Lower lobe of right lung (tissue), 2 donors: ENCODE results near the gene PTPRM. TPM values are rescaled to one million over a fixed set of nuclear protein-coding genes. Genes with fewer than 3 reads are reported as not detected.

Experiments used
- ATAC-seq, 2 donors: fragments of 200-7000 bp; cut with Tn5 transposase; one replicate each; pipeline ENCODE4 v1.9.1; 2020 to 2022; ENCODE audit warnings: mild to moderate bottlenecking in 2 of 2, moderate library complexity in 2 of 2
- DNase-seq: peaks from one replicate; pipeline ENCODE4 v3.0.0-alpha.2; 2020
- H3K27ac ChIP-seq: fragments of 200-600 bp; one replicate; pipeline ENCODE4 v1.8.0; 2022
- H3K27me3 ChIP-seq: fragments of 200-600 bp; one replicate; pipeline ENCODE4 v1.8.0; 2022; ENCODE audit warnings: low read depth
- H3K36me3 ChIP-seq: fragments of 200-600 bp; one replicate; pipeline ENCODE4 v1.8.0; 2022; ENCODE audit warnings: mild to moderate bottlenecking
- H3K4me1 ChIP-seq: fragments of 200-600 bp; one replicate; pipeline ENCODE4 v1.8.0; 2022
- H3K4me3 ChIP-seq: fragments of 200-600 bp; one replicate; pipeline ENCODE4 v1.8.0; 2022; ENCODE audit warnings: mild to moderate bottlenecking
- H3K9me3 ChIP-seq: fragments of 200-600 bp; one replicate; pipeline ENCODE4 v1.8.0; 2022
- CTCF ChIP-seq: fragments of 200-600 bp; IDR thresholded peaks from one replicate; pipeline ENCODE4 v1.8.0; 2022; ENCODE audit warnings: antibody characterized with exemption, mild to moderate bottlenecking
- intact Hi-C: fragments of 100-400 bp; cut with DNase I; formaldehyde crosslinking; loops from one replicate; pipeline ENCODE4 v1.11.0; 2022
- total RNA-seq: library from RNA; stranded (reverse); fragmentation: NEBNext Ultra II Directional; extraction: Animal tissue kit (Norgen Biotek cat#: 25700); gene quantifications from one replicate; pipeline ENCODE4 v1.2.1, GENCODE V29; 2021
- donor health status: DM: no; HTN: yes; CAD: no; lungs with severe emphysema.

The PTPRM gene
- total RNA-seq, 1 donor from 2014 or later: 85.2 TPM

DNA sequence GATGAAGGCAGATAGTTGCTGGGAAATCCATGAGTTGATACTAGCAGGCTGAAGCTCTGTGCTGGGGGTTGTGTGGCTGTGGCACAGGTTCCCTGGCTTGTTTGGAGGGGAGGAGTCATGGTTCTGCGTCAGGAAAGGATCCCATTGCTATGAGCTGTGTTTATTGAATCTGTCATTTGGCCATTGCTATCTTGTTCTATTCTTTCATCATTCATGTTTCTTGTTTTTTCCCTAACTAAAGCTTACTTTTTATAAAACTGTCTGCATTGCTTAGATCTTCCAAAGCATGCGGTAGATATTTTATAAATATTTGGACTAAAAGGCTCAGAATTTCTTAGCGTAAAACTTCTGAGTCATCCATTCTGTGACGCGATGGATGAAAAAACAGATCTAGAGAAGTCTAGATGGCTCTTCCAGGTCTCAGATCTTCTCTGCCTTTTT is 335.3 kb downstream of the PTPRM start:
- no peaks in the 10 kb centered on the region for H3K36me3 ChIP-seq
- H3K4me3 ChIP-seq: no peak overlapping the region
- H3K4me1 ChIP-seq: peaks cover 16% of the 10 kb centered on the region
- TF ChIP-seq CTCF: no peak
- intact Hi-C loops: no loop called here
- no peaks in the 10 kb centered on the region for H3K27me3 ChIP-seq
- no peak overlapping the region for H3K27ac ChIP-seq
- no peak for DNase-seq
- ATAC-seq: no peak
- no peaks in the 10 kb centered on the region for H3K9me3 ChIP-seq

GRCh38 chr18:7904529-7904928 is 337.4 kb downstream of the PTPRM start:
- no peak overlapping the region for H3K27ac ChIP-seq
- H3K4me3 ChIP-seq: no peak overlapping the region
- peaks cover 16% of the 10 kb centered on the region for H3K4me1 ChIP-seq
- no peak for ATAC-seq
- intact Hi-C loops: no loop called here
- no peak for TF ChIP-seq CTCF
- DNase-seq: no peak
- no peaks in the 10 kb centered on the region for H3K9me3 ChIP-seq
- no peaks in the 10 kb centered on the region for H3K27me3 ChIP-seq
- H3K36me3 ChIP-seq: no peaks in the 10 kb centered on the region

DNA sequence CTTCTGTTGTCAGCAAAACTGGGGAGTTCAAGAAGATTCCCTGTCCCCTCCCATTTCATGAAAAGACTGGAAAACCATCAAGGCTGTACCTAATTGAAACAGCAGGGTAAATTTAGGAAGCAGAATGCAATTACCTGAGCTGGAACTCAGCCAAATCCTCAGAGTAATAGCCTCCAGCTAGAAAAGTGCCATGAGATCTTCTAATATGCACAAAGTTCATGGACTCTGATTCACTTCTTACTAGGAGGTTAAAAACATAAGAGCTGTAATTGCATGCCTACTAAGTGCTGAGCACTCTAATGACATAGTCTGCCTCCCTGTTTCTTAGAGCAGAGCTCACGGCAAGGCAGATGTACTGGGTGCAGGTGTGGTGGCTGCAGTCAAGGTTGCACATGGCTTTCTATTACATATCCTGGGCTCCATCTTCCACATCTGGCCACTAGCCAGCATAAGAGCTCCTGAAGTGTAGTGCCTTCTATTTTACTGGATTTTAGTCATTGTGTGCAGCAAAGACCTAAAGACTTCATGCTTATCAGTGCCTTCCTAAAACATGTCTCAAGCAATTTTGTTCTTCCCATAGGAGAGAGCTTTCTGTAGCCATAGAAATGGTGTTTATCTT is 341.7 kb downstream of the PTPRM start:
- DNase-seq: no peak
- H3K4me1 ChIP-seq: no peaks in the 10 kb centered on the region
- no peaks in the 10 kb centered on the region for H3K36me3 ChIP-seq
- intact Hi-C loops: no loop called here
- H3K27me3 ChIP-seq: no peaks in the 10 kb centered on the region
- no peaks in the 10 kb centered on the region for H3K9me3 ChIP-seq
- H3K27ac ChIP-seq: no peak overlapping the region
- H3K4me3 ChIP-seq: no peak overlapping the region
- no peak for ATAC-seq
- TF ChIP-seq CTCF: no peak

GRCh38 chr18:7914834-7915670 is 347.9 kb downstream of the PTPRM start:
- Histone ChIP-seq H3K4me1 (peaks cover 8% of the 10 kb centered on the region), H3K27ac (no peak overlapping the region), H3K4me3 (no peak overlapping the region), H3K9me3 (no peaks in the 10 kb centered on the region), H3K27me3 (no peaks in the 10 kb centered on the region), H3K36me3 (no peaks in the 10 kb centered on the region)
- TF ChIP-seq CTCF: no peak
- ATAC-seq (no peak), DNase-seq (no peak)
- intact Hi-C loops: no loop called here

DNA sequence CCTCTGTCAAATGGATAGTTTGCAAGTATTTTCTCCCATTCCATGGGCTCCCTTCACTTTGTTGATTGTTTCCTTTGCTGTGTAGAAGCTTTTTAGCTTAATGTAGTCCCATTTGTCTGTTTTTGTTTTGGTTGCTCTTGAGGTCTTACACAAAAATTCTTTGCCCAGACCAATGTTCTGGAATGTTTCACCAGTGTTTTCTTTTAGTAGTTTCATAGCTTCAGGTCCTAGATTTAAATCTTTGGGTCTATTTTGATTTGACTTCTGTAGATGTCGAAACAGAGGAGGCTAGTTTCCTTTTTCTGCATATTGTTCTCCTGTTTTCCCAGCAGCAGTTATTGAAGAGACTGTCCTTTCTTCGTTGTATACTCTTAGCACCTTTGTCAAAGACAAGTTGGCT is 351.6 kb downstream of the PTPRM start:
- ATAC-seq (no peak), DNase-seq (no peak)
- H3K27ac ChIP-seq: no peak overlapping the region
- TF ChIP-seq CTCF: no peak
- intact Hi-C loops: no loop called here
- H3K4me3 ChIP-seq: no peak overlapping the region
- peaks cover 8% of the 10 kb centered on the region for H3K4me1 ChIP-seq
- no peaks in the 10 kb centered on the region for H3K27me3 ChIP-seq
- no peaks in the 10 kb centered on the region for H3K9me3 ChIP-seq
- H3K36me3 ChIP-seq: no peaks in the 10 kb centered on the region
